A673 (cell line): ENCODE data around the gene MON2. TPM values are rescaled to one million over a fixed set of nuclear protein-coding genes. Genes with fewer than 3 reads are reported as not detected.

Source experiments
- microRNA-seq: library from miRNA; unstranded; fragments of <30 nt; microRNA quantifications from one replicate; pipeline ENCODE4 v1.2.0, GENCODE V29; 2021
- total RNA-seq: library from RNA; stranded (reverse); gene quantifications from 2 replicates; pipeline ENCODE4 v1.2.3, GENCODE V29; 2021

MON2 gene
- total RNA-seq, 1 experiment from 2014 or later = 36.0 TPM

Small RNAs within 50 kb of the gene (microRNA-seq; reads per million reads assigned to microRNA genes)
- 39,532 reads per million, percentile 98 among the genes with 10 or more reads in this experiment for gene MIRLET7I

Other genes with a start within 250 kb of the MON2 start
- gene USP15, start 206.4 kb upstream of the MON2 start, total RNA-seq = 61.7 and 65.7 TPM in 2 replicates